ENCODE measurements around the gene CDIP1.

- no peak for TF ChIP-seq SREBF2 (IDR thresholded peaks at IDR 0.05; ENCODE audit: low read length)
- no peak for TF ChIP-seq TCF7 (IDR thresholded peaks at IDR 0.05; ENCODE audit: borderline replicate concordance)
- TF ChIP-seq CTCF (IDR thresholded peaks at IDR 0.05 in 2 of 3, conservative IDR thresholded peaks at IDR 0.05 in 1 of 3; ENCODE audit: control insufficient read depth in 2 of 3, extremely low read depth in 1 of 3, insufficient read depth in 1 of 3, low read depth in 3 of 3, low read length in 3 of 3): peak in 1 of 3 experiments; percentile 20; a peak in 1 of 6 replicates
- TF ChIP-seq EZH2 (IDR thresholded peaks at IDR 0.05; ENCODE audit: borderline replicate concordance, control insufficient read depth, low read depth, low read length): no peak
- TF ChIP-seq POLR2A (IDR thresholded peaks at IDR 0.05; ENCODE audit: low read depth, low read length): no peak
Measured at GRCh38 chr16:4529085-4530060, 9.2 kb downstream of the CDIP1 start.

Measured in GM12878 (cell line).